AG04449 (cell line): Measurements from ENCODE around the gene EIF4G1.
A peak's percentile ranks its signal among the peaks of the same experiment; 100 is the strongest.

Experiments used
- CTCF ChIA-PET: fragments of 350-600 bp; formaldehyde crosslinking; extraction: SDS; loops from one replicate; lab custom pipeline; 2021; ENCODE audit warnings: antibody characterized with exemption; lab: Yijun Ruan, JAX
- POLR2A ChIA-PET: fragments of 400-600, 350-600 bp; formaldehyde crosslinking; extraction: SDS; loops from one replicate; lab custom pipeline; 2020; ENCODE audit warnings: antibody characterized with exemption, inconsistent platforms; lab: Yijun Ruan, JAX
- DNase-seq: peaks from one replicate; pipeline ENCODE4 v3.0.0-alpha.2; 2010; ENCODE audit warnings: low read depth, low spot score
- H3K4me3 ChIP-seq: 2 replicates; pipeline ENCODE4 v1.5.1; 2011; ENCODE audit warnings: low read depth, mild to moderate bottlenecking, control low read depth, low read length
- TF ChIP-seq, protein P1 (sequence below): IDR thresholded peaks from one replicate; pipeline ENCODE4 v1.5.1; 2011; ENCODE audit warnings: mild to moderate bottlenecking, moderate library complexity, low read length, control low read depth, inconsistent platforms; ENCODE audit not compliant: insufficient read depth; ENCODE audit errors: missing control alignments

EIF4G1 gene

DNA sequence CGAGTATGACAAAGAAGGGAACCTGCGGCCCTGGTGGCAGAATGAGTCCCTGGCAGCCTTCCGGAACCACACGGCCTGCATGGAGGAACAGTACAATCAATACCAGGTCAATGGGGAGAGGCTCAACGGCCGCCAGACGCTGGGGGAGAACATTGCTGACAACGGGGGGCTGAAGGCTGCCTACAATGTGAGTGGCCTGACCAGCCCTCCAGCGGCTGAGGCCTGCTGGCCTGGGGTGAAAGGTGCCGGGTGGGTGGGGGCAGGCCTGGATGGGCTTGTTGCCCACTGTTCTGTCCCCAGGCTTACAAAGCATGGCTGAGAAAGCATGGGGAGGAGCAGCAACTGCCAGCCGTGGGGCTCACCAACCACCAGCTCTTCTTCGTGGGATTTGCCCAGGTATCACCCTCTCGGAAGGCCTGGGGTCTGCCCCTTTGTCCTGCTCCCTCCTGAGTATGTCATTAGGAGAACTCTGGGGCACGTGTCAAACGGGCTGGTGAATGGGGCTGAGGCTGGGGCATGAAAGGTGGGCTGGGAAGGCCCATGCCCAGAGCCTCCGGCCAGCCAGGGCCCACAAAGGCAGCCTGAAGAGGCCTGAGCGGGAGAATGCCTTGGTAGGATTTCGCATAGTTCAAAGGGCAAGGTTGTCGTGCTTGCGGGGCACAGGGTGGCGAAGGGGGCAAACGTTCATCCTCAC, 23.2 kb upstream of the EIF4G1 start:
- ChIA-PET CTCF (interaction anchor here (0.6 to 1.9 kb wide), 8 partner anchors 12 to 407 kb away, joined by 3 to 9 read pairs (median 4); partner anchors contain the start of gene PARL), POLR2A (no interaction called here)
- TF ChIP-seq, protein P1, sequence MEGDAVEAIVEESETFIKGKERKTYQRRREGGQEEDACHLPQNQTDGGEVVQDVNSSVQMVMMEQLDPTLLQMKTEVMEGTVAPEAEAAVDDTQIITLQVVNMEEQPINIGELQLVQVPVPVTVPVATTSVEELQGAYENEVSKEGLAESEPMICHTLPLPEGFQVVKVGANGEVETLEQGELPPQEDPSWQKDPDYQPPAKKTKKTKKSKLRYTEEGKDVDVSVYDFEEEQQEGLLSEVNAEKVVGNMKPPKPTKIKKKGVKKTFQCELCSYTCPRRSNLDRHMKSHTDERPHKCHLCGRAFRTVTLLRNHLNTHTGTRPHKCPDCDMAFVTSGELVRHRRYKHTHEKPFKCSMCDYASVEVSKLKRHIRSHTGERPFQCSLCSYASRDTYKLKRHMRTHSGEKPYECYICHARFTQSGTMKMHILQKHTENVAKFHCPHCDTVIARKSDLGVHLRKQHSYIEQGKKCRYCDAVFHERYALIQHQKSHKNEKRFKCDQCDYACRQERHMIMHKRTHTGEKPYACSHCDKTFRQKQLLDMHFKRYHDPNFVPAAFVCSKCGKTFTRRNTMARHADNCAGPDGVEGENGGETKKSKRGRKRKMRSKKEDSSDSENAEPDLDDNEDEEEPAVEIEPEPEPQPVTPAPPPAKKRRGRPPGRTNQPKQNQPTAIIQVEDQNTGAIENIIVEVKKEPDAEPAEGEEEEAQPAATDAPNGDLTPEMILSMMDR = no peak
- H3K4me3 ChIP-seq = no peak overlapping the region
- DNase-seq = no peak

DNA sequence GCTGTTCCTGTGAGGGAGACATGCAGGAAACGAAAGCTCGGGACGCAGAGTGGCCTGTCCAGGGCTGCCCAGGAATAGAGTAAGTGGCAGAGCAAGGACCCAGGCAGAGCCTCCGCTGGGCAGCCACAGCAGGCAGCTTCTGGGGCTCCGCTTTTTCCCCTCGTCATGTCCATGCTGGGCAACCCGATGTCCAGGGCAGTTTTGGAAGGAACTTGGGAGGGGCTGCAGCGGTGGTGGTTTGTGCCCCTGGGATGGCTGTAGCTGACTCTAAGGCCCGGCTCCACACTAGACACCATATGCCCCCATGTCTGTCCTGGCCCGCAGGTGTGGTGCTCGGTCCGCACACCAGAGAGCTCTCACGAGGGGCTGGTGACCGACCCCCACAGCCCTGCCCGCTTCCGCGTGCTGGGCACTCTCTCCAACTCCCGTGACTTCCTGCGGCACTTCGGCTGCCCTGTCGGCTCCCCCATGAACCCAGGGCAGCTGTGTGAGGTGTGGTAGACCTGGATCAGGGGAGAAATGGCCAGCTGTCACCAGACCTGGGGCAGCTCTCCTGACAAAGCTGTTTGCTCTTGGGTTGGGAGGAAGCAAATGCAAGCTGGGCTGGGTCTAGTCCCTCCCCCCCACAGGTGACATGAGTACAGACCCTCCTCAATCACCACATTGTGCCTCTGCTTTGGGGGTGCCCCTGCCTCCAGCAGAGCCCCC, 22.5 kb upstream of the EIF4G1 start:
- CTCF ChIA-PET = interaction anchor here (1.1 to 1.6 kb wide), 4 partner anchors 11 to 401 kb away, joined by 3 to 9 read pairs (median 4); no protein-coding TSS in a partner anchor
- POLR2A ChIA-PET = no interaction called here
- TF ChIP-seq, protein P1 = no peak

DNA sequence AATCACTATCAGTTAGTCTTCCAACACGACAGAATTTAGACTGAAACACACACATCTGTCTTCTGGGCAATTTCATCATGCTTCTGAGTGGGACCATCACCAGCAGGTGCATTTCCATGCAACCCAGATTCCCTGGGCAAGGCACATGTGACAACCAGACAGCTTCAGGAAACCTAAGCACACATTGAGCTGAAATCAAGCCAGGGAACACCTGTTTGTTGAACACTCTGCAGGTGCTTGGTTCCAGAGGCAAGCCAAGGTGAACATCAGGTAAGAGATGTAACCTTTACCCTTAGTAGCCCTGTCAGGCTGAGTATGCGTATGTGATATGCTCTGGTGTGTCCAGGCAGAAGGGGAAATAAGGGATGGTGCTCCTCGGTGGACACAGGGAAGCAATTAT, 18.6 kb upstream of the EIF4G1 start:
- DNase-seq = no peak
- no peak overlapping the region for H3K4me3 ChIP-seq
- POLR2A ChIA-PET = no interaction called here
- CTCF ChIA-PET = interaction anchor here (0.9 to 1.6 kb wide), 4 partner anchors 9 to 161 kb away, joined by 3 to 4 read pairs (median 3); partner anchors contain the start of genes CAMK2N2 and EIF2B5
- TF ChIP-seq, protein P1 = no peak

More for the DNA sequence above, 22.5 kb upstream of the EIF4G1 start:
- no peak overlapping the region for H3K4me3 ChIP-seq
- DNase-seq = no peak

DNA sequence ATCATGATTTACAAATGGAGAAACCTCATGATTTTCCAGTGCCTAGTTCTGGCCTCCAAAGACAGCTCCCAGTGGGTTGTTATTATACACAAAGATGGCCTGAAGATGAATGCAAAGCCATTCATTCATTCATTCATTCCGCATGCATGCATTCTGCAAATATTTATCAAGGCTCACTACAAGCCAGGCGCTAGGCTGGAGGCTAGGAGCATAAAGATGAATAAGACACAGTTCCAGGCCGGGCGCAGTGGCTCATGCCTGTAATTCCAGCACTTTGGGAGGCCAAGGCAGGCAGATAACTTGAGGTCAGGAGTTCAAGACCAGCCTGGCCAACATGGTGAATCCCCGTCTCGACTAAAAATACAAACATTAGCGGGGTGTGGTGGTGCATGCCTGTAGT, 17.8 kb upstream of the EIF4G1 start:
- ChIA-PET POLR2A (no interaction called here), CTCF (interaction anchor here (2.0 kb wide), 1 partner anchor 69 kb away, joined by 5 read pairs; no protein-coding TSS in a partner anchor)
- H3K4me3 ChIP-seq = no peak overlapping the region
- TF ChIP-seq, protein P1 = no peak
- no peak for DNase-seq

DNA sequence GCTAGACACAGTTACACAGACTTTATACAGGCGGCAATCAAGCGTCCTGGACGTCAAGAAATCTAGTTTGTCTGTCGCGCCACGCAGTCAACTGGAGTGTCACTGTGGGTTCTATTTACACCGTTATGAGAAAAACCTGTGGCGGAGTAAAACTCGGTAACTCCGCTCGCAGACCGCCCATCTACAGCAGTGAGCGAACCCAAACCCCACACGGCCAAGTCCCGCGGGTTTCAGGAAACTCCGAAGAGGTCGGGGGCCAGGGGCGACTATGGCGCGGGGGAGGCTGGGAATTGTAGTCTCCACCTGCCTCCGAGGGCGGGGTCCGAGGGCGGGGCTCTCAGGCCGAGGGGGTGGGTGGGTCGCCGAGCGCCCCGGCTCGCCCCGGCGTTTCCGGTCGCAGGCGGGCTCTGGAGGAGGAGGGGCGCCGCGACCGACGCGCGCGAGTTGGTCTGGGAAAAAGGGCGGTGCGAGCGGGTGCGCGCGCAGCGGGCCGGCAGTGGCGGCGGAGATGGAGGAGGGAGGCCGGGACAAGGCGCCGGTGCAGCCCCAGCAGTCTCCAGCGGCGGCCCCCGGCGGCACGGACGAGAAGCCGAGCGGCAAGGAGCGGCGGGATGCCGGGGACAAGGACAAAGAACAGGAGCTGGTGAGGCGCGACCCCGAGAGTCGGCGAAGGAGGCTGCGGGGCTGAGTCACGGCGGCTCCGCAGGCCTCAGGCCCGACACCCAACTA, 15.5 kb upstream of the EIF4G1 start, which contains the start of gene PSMD2:
Gene PSMD2, plus strand, starts transcription at position 483 of the 729 bp plus-strand sequence. Its CDS starts 26 bp downstream, at position 509.
- H3K4me3 ChIP-seq = peak within 1 kb of the TSS; percentile 85
- ChIA-PET CTCF (interaction anchor here (1.2 to 2.0 kb wide), 3 partner anchors 10 to 71 kb away, joined by 3 to 5 read pairs (median 5); partner anchors contain the start of gene EEF1AKMT4), POLR2A (interaction anchor here (0.8 to 1.3 kb wide), 3 partner anchors 11 to 38 kb away, joined by 3 to 4 read pairs (median 4); no protein-coding TSS in a partner anchor)
- TF ChIP-seq, protein P1 = no peak
- DNase-seq = peak; percentile 59
